CD4-positive, alpha-beta T cell treated with Interleukin-6 for 4 hours (primary cell): ENCODE results near the gene LRATD1.
"Not testable (repeated sequence)": the region's sequence is repeated elsewhere in the genome, so short reads cannot be mapped to it uniquely, and the experiment has no call there.

ENCODE experiments used
- DNase-seq: peaks from one replicate; pipeline ENCODE4 v3.0.0-alpha.2; 2020; ENCODE audit warnings: mixed read lengths

Gene LRATD1, protein sequence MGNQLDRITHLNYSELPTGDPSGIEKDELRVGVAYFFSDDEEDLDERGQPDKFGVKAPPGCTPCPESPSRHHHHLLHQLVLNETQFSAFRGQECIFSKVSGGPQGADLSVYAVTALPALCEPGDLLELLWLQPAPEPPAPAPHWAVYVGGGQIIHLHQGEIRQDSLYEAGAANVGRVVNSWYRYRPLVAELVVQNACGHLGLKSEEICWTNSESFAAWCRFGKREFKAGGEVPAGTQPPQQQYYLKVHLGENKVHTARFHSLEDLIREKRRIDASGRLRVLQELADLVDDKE

DNA sequence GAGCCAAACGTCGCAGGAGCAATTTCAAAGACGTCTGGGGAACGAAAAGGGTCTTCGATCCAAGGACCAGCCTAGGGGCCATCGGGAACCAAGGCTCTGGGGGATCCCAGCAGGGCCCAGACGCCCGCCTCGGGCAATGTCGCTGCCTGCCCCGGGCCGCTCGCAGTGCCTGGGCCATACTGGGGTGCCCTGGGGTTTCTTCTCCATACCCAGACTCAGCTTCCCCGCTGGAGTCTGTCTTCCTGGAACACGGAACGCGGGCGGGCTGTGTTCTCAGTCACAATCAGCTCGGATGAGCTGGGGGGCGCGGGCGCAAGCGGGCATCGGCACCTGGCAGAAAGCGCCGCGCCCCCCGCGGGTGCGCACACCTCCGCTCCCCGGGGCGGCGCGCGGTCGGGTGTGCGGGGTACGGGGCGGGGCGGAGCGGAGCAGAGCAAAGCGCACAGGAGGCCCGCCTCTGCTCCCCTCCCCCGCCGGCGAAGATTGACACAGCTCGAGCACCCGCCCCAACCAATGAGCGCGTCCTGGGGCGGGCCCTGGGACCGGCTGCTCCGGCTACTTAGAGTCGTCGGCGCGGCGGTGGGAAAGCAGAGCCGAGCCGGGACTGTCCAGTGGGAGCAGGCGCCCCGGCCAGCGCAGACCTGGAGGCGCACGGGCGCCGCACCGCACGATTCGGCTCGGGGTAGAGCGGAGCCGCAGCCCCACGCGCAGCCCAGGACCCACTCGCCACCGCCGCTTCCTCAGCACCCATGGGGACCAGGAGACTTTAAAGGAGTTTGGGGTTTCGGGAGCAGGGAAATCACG, at the start of gene LRATD1:
TSS of gene LRATD1 (plus strand) at position 585 of the 804 bp plus-strand sequence. CDS start 1,263 bp downstream, outside the sequence.
- DNase-seq = no peak

DNA sequence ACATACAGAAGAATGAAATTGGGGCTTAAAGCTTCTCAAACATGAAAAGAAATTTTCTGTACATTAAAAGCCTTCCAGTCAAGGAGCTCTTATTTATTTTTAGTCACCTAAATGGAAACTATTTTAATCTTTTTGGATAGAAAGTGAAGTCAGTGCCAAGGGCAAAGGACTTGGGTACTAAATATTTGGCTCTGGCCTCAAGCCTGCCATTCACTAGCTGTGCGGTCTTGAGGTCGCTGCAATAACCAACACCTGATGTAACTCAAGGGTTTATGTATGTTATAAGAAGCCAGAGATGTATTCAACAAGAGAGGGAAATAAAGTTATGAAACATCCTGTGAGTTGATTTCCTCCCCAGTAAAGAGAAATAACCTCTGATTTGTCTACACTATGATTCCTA, 49.5 kb upstream of the LRATD1 start:
- DNase-seq = no peak

DNA sequence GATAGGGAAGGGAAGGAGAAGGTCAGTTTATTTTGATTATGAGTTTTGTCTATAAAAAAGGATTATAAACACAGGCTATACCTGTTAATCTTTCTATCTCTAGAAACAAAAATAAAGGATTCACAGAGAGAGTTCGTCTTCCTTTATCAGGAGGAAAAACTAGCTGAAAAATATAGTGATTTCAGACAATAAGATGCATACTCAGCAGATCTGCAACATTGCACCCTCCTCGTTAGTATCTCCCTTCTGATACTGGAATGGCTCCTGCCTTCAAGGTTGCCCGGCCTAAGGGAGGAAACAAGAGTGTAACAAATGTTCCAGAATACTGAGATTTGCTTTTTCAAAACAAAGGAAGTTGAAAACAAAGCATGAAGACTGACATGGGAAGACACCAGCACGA, 48.7 kb upstream of the LRATD1 start:
- no peak for DNase-seq

DNA sequence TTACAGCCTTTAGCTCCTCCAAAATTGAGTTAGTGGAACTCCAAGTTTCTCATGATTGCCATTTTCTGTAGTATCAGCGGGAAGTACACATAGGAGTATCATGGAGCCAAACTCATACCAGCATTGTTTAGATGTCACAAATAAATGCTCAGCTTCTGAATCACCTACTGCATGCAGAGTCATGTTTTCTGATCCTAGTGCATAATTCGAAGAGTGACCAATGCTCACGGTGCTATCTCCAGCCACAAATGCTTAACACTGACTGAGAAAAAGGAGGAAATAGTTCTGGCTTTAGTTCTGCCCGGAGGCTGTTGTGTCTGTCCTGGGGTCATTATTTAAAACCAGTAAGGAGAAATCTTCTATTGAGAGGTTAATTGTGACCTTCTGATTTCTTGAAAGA, 45.4 kb upstream of the LRATD1 start:
- DNase-seq = no peak

DNA sequence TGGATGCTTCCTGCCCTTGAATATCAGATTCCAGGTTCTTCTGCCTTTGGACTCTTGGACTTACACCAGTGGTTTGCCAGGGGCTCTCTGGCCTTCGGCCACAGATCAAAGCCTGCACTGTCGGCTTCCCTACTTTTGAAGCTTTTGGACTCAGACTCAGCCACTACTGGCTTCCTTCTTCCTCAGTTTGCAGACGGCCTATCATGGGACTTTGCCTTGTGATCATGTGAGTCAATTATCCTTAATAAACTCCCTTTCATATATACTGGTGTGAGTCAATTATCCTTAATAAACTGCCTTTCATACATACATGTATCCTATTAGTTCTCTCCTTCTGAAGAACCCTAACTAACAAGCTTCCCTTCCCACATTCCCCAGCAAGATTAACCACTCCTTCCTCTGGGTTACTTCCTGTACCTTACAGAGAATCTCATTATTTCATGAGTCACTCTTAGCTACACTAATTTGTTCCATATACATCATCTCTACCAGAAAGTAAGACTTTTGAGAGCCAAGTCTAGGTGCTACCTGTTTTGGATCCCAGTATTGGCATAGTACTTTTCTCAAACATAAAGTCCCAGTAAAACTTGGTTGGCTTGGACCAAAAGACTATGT, 31.3 kb upstream of the LRATD1 start:
- DNase-seq = no peak

DNA sequence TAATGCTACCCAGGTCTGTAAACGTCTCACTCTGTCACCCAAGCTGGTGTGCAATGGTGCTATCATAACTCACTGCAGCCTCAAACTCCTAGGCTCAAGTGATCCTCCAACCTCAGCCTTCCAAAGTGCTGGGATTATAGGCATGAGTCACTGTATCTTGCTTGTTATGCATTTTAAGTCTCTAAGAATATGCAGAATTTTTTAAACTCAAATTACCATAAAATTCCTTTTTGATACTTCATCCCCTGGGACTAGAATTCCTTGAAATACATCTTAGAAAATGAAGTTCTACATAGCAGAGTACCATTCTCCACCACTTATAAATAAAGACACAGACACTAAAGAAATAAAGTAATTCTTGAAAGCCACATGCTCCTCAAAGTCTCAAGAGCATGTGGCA, 30.2 kb upstream of the LRATD1 start:
- no peak for DNase-seq

DNA sequence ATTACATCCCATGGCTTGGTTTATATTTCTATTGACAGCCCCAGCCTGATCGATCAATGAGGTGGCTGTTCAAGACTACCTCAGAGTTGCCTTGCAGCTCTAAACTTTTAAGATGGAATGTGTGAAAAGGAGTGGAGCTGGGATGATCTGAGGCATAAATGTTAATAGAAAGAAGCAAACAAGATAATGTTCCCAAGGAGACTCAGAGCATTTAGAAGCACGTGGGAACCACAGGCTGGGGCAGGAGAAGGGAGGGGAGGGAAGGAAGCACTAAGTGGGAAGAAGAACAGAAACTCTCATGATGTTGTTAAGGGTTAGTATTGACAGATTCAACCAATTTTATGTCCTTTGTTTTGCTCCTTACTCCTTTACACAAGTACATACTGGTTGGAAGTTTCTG, 28.8 kb upstream of the LRATD1 start:
- no peak for DNase-seq

DNA sequence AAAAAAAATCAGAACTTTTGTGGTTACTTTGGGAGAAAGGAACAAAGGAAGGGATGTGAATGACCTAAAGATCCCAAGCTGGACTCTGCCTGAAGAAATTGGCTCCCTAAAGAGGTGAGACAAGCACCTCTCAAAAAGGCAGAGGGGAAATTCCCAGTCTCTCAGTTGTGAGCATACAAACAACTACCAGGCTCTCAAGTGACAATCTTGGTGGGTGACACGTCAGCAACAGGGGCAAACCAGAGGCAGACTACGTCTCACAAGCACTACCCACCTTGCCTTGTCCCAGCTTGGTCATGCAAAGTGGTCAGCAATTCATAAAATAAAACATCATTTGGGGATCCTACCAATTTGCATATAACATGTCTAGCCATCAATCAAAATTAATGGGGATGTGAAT, 24.3 kb upstream of the LRATD1 start:
- DNase-seq = no peak

DNA sequence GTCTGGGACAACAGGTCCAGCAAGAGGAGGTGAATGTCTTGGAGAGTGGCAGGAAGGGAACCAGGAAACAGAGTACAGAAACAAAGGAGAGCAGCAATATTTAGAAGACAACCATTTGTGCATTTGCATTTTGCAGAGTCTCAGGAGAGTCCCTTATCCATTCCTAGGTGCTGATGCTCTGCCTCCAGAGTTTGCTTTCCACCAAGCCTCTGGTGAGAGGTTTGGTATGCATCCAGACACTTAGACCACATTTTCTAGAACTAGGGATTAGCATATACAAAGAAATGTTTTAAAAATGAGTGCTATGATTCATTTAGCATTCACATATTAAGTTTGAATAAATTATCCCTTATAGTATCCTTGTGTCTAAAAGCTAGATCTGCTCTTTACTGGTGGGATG, 18.5 kb upstream of the LRATD1 start:
- DNase-seq = no peak

DNA sequence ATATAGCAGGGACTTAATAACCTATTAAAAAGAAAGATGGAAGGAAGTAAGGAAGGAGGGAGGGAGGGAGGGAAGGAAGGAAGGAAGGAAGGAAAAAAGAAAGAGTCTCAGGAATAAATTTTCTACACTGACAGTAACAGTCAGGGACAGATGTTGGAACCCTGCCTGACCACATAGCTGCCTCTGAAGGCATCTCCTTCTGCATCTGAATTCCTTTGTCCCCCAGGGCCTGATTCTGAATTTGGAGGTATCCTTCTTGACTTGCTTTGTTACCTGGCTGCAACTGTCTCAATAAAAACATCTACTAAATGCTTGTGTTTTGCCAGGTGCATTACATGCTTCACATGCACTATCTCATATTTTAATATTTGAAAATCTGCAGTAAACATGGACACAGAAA, 17.4 kb upstream of the LRATD1 start:
- no peak for DNase-seq

DNA sequence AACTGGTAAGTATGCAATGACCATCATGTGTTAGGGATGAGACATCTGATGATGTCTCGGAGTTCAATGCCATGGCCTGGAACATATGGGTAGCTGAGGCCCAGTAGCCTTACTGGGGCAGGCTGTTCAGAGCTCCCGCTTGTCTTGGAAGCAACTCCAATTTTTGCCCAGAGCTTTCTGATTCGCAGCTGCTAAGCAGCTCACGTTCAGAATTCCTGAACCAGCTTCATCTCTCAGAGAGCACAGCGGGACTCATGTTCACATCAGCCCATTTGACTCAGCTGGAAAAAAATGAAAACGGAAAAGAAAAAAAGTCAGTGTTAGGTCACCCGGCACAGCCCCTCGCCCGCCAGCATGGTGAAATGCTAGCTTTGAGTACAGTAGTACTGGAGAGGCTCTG, 16.8 kb upstream of the LRATD1 start:
- DNase-seq = no peak

DNA sequence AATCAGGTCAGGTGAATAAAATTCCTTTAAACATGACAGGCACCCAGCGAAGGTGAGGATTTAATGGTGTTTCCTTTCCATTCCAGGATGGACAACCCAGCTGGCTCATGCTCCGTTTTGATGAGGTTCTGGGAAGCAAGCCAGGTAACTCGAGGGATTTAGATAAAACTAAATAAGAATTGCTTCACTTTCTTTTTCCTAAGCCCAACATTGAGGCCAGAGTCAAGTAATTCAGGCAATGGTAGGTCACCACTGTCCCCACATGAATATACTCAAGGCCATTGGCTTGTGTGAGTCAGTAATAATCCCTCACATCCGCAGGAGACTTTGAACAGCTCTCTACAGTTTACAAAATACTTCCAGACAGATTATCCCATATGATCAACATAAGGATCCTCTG, 16.2 kb upstream of the LRATD1 start:
- DNase-seq = no peak

DNA sequence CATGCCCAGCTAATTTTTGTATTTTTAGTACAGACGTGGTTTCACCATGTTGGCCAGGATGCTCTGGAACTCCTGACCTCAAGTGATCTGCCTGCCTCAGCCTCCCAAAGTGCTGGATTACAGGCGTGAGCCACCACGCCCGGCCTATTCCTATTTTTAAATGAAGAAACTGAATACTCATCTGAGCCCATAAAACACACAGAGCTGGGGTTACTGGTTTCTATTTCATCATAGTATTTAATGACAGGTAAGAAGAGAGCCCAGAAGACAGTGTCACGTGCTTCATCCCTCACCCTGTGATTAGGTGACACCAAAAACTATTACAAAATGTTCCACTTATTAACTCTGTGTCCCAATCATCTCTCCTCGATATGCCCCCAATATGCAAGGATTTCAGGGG, 15.6 kb upstream of the LRATD1 start:
- DNase-seq = no peak

DNA sequence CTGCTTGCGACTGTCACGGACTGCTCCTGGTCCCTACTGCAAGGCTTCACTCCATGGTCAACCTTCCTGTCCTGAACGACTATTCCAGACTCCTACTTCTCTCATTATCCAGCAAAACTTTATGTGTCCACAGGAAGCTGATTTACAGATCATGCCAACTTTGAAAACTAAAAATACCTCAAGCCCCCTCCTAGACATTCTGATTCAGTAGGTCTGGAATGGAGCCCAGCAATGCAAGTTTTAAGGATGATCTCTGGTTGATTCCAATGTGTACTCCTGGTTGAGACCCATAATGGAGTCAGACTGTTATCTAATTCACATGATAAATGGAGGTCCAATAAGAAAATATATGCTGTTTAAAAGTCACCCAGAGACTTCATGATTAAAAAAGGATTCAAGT, 13.1 kb upstream of the LRATD1 start:
- DNase-seq = no peak

DNA sequence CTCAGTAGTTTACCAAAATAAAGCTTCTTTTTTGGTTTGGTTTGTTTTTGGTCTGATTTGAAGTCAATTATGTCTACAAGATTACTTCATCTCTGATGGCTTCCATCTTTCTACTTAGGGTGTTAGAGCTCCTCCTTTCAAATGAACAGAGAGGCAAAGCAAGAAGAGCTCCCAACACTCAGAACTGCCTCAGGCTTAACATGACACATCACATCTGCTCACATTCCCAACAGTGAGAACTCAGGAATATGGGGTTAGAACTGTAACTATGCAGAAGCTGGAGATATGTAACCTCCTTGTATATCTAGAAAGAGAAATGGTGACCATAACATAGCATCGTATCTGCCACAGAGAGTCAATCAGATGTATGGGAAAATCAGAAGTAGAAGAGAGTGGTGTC, 11.4 kb upstream of the LRATD1 start:
- DNase-seq = no peak

DNA sequence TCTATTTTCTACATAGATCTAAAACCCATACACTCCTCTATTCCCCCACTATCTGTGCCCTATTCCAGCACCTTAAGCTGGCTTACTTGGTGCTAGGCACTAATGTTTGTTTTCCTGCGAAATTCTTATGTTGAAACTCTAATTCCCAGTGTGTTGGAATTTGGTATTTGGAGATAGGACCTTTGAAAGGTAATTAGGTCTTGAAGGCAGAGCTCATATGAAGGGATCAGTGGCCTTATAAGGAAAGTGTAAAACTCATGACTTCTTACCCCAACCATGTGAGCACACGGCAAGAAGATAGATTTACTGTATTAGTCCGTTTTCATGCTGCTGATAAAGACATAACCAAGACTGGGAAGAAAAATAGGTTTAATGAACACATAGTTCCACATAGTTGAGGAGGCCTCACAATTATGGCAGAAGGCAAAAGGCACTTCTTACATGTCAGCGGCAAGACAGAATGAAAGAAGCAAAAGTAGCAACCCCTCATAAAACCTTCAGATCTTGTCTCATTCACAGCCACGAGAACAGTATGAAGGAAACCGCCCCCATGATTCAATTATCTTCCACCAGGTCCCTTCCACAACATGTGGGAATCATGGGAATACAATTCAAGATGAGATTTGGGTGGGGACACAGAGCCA, 10.5 kb upstream of the LRATD1 start:
- no peak for DNase-seq

DNA sequence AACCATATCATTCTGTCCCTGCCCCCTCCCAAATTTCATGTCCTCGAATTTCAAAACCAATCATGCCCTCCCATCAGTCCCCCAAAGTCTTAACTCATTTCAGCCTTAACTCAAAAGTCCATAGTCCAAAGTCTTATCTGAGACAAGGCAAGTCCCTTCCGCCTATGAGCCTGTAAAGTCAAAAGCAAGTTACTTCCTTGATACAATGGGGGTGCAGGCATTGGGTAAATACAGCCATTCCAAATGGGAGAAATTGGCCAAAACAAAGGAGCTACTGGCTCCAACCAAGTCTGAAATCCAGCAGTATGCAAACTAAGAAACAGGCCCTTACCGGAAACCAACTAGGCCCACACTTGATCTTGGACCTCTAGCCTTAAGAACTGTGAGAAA, 10.0 kb upstream of the LRATD1 start:
- DNase-seq = not testable (repeated sequence)

DNA sequence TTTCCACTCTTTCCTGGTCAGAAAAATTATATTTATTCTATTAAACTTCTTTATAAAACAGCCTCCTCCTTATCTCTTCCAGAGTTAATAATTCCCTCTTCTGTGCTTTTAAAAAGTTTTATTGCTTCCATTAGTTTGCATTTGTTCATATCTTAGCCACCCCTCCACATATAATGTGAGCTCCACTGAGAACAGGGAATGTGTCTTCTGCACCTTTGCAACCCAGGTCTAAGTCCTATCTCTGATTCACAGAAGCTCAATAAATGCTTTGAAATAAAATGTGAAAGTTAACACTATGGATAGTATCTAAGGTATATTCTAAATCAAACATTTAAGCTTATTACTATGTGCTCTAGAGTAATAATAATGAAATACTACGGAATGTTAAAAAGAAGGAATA, 9.3 kb upstream of the LRATD1 start:
- no peak for DNase-seq

DNA sequence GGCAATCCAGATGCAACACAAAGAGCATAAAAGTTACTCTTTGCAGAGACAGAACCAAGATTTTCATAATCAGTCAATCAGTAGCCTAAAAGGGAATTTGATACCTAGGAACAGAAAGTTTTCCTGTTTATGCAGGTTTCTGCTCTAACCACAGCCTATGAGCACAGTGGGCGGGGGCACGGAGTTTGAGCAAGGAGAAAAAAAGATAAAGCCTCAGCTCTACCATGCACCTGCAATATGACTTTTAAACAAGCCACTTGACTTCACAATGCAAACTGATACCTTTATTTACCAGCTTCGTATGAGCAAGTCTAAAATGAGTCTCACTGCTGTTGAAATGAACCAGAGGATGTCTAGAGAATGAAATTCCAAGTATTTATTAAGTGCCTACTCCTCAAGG, 5.6 kb upstream of the LRATD1 start:
- no peak for DNase-seq

DNA sequence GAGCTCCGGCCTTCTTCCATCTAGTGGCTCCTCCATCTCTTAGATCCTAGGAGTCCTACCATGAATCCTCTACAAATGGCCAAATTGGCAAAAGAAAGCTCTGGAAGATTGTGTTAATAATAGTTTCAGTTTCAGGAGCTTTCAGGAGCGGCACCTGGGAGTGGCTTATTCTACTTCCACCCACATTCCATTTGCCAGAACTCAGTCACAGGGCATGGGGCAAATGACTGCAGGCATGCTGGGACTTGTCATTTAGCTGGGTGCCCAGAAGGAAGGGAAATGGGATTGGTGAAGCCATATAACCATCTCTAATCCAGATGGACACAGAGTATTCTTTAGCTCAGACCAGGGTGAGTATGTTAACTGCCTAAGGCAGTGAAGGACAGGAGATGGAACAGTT, 3.6 kb upstream of the LRATD1 start:
- DNase-seq = no peak

DNA sequence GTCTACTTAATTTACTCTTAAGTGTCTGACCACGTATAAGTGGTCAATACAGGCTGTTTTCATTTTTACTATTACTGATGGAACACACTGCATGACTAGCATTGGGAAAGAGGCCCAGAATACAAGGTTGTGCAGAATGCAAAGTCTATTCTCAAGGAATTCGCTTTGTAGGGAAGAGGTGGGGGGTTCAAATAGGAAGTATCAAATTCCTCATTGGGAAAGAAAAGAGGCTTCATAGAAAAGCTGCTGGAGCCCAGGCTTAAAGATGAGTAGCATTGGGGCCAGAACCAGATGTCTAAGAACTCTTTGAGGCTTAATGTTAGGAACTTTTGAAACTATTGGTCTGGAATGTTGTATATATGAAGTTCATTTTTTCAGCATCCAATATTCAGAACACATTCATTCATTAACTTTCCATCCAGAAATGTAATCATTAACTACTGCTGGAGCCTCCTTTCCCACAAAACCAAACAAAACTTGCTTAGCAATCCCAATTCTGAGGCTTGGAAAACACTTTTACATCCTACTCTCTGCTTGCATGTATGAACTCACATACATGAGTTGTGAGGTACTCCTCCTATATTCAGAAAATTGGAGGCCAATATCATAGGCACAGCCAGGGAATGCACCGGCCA, 994 bp upstream of the LRATD1 start:
- DNase-seq = no peak

DNA sequence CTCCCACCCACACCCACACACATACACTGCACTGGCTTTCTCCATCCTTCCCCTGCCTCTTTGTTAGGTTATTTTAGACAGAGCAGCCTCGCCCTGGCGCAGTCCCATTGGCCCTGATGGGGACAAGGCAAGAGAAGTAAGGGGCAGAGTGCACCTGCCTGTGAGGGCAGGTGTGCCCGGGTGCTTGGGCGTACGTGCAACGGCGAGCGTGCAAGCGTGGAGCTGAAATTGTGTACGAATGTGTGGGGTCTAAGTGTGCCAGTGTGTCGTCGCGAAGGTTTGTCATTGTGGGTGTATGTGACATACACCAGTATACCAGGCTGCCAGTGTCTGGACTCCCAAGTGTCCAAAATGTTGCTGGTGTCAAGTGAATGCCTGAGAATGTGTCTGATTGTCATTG, 544 bp downstream of the LRATD1 start:
- no peak for DNase-seq
